ENCODE results near the gene DEDD.

- TF ChIP-seq CTCF (conservative IDR thresholded peaks at IDR 0.05; ENCODE audit: low read length), result no peak
- TF ChIP-seq EZH2phosphoT487 (IDR thresholded peaks at IDR 0.05; ENCODE audit: borderline replicate concordance, low read depth, low read length), result no peak
Observed at GRCh38 chr1:161179698-161180097, 47.2 kb upstream of the DEDD start.
